Spleen (tissue), 11 donors: ENCODE results near the gene CDH8. TPM values are rescaled to one million over a fixed set of nuclear protein-coding genes. Genes with fewer than 3 reads are reported as not detected.

ENCODE experiments used
- DNase-seq: peaks from one replicate; pipeline ENCODE4 v3.0.0-alpha.2; 2020
- H3K27ac ChIP-seq, 8 donors: fragments of 200-600 bp; sonication (generic) in 7 of 8; 1 replicate in 4 of 8; 2 replicates in 4 of 8; pipeline versions ENCODE4 v1.5.0 to v1.8.0; 2016 to 2021; ENCODE audit warnings: inconsistent platforms in 4 of 8, mild to moderate bottlenecking in 4 of 8, moderate library complexity in 1 of 8
- H3K27me3 ChIP-seq, 7 donors: fragments of 200-600 bp; sonication (generic) in 6 of 7; replicated peaks in 1 of 7; 1 replicate in 4 of 7; 2 replicates in 3 of 7; pipeline versions ENCODE4 v1.5.0 to v1.8.0; 2016 to 2021; ENCODE audit warnings: inconsistent platforms in 3 of 7, mild to moderate bottlenecking in 1 of 7
- H3K36me3 ChIP-seq, 6 donors: fragments of 200-600 bp; sonication (generic) in 5 of 6; 1 replicate in 4 of 6; 2 replicates in 2 of 6; pipeline versions ENCODE4 v1.5.0 to v1.8.0; 2016 to 2021; ENCODE audit warnings: inconsistent platforms in 2 of 6
- H3K4me1 ChIP-seq, 6 donors: fragments of 200-600 bp; sonication (generic) in 5 of 6; 1 replicate in 3 of 6; 2 replicates in 3 of 6; pipeline versions ENCODE4 v1.5.0 to v1.8.0; 2016 to 2021; ENCODE audit warnings: inconsistent platforms in 3 of 6
- H3K4me3 ChIP-seq, 8 donors: fragments of 200-600 bp; sonication (generic) in 7 of 8; 1 replicate in 4 of 8; 2 replicates in 4 of 8; pipeline versions ENCODE4 v1.5.0 to v1.8.0; 2016 to 2021; ENCODE audit warnings: inconsistent platforms in 4 of 8, mild to moderate bottlenecking in 4 of 8, moderate library complexity in 2 of 8
- H3K9me3 ChIP-seq, 8 donors: fragments of 200-600 bp; sonication (generic) in 7 of 8; 1 replicate in 4 of 8; 2 replicates in 4 of 8; pipeline versions ENCODE4 v1.5.0 to v1.8.0; 2016 to 2021; ENCODE audit warnings: inconsistent platforms in 4 of 8
- POLR2A ChIP-seq, 3 donors: fragments of 450-650 bp; IDR thresholded peaks; one replicate each; pipeline ENCODE4 v1.5.1; 2017; ENCODE audit warnings: antibody characterized with exemption in 3 of 3, mild to moderate bottlenecking in 1 of 3
- POLR2AphosphoS5 ChIP-seq, 3 donors: sonication (generic); formaldehyde crosslinking; IDR thresholded peaks; one replicate each; pipeline ENCODE4 v1.5.1; 2017; ENCODE audit warnings: antibody characterized with exemption in 3 of 3
- WGBS, 5 donors: extraction: QIAGEN DNeasy Blood & Tissue Kit in 3 of 5; methylation state at CpG; one replicate each; pipeline versions ENCODE4 v1.1.5 to v1.1.7; 2013 to 2018; 5-methylcytosine and 5-hydroxymethylcytosine counted together
- intact Hi-C: fragments of 100-400 bp; cut with DNase I; formaldehyde crosslinking; loops from one replicate; pipeline ENCODE4 v1.15.0; 2023; ENCODE audit warnings: low total_unique reads
- polyA plus RNA-seq, 3 donors: library from polyadenylated mRNA; stranded (reverse); fragments of 200-250 nt; gene quantifications; one replicate each; pipeline ENCODE4 v1.2.1, GENCODE V29; 2013
- total RNA-seq, 7 donors: library from RNA; depleted of rRNA in 3 of 7; stranded (reverse); fragments of >200 nt in 3 of 7; fragmentation: NEBNext Ultra II Directional in 4 of 7; extraction: Animal tissue kit (Norgen Biotek cat#: 25700) in 4 of 7; gene quantifications; one replicate each; pipeline versions ENCODE4 v1.1.0 to v1.2.1, GENCODE V29; 2016 to 2021
- TF ChIP-seq, protein P1 (sequence below), 11 experiments: fragments of 200-600 bp in 7 of 11; fragments of 450-650 bp in 4 of 11; sonication (generic) in 4 of 11; IDR thresholded peaks in 8 of 11; conservative IDR thresholded peaks in 3 of 11; 1 replicate in 7 of 11; 2 replicates in 4 of 11; pipeline versions ENCODE4 v1.4.0 to v1.8.0; 2016 to 2021; ENCODE audit warnings: antibody characterized with exemption in 11 of 11, inconsistent platforms in 4 of 11, mild to moderate bottlenecking in 1 of 11
- donor health status: healthy with polysubstance abuse.
- donor health status: DM: no; HTN: no; CAD: no; lungs with moderate emphysema.
- donor health status: DM: no; HTN: no; CAD: no.
- donor health status: Bipolar disorder and iron deficiency.
- donor health status: healthy.
- donor health status: DM: no; HTN: no; CAD: no.
- donor health status: DM: yes; HTN: yes; CAD: no.

The CDH8 gene
- total and polyA plus RNA-seq, 10 donors, result under 0.01 to 1.4 (median under 0.01) TPM; not detected in 7

DNA sequence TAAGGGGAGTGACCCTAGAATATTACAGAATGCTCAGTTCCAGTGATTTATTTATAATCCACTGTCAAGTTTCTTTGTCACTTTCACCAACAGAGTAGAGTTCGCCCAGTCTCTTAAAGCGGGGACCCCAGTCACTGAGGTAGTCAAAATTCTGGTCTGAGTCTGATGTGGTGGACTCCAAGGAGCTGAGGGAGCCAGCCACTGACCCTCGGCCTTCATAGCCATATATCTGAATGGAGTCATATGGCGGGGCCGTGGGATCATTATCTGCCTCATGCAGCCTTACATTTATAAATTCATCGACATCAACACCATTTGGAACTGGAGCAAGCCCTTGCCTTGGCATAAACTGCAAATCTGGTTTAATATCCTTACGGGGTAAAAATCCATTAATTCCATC, 382.7 kb downstream of the CDH8 start:
- H3K36me3 ChIP-seq, result no peaks in the 10 kb centered on the region
- H3K27ac ChIP-seq, result no peak overlapping the region
- 85 to 94% (median 87%) methylated on average over 7 of the region's 7 CpGs for WGBS, 5 donors
- no peaks in the 10 kb centered on the region for H3K4me1 ChIP-seq
- peaks cover 0 to 16% (median 8%) of the 10 kb centered on the region in 8 donors for H3K9me3 ChIP-seq
- no peak overlapping the region for H3K4me3 ChIP-seq
- intact Hi-C loops, result no loop called here
- no peaks in the 10 kb centered on the region for H3K27me3 ChIP-seq
- no peak for DNase-seq
- TF ChIP-seq, protein P1, sequence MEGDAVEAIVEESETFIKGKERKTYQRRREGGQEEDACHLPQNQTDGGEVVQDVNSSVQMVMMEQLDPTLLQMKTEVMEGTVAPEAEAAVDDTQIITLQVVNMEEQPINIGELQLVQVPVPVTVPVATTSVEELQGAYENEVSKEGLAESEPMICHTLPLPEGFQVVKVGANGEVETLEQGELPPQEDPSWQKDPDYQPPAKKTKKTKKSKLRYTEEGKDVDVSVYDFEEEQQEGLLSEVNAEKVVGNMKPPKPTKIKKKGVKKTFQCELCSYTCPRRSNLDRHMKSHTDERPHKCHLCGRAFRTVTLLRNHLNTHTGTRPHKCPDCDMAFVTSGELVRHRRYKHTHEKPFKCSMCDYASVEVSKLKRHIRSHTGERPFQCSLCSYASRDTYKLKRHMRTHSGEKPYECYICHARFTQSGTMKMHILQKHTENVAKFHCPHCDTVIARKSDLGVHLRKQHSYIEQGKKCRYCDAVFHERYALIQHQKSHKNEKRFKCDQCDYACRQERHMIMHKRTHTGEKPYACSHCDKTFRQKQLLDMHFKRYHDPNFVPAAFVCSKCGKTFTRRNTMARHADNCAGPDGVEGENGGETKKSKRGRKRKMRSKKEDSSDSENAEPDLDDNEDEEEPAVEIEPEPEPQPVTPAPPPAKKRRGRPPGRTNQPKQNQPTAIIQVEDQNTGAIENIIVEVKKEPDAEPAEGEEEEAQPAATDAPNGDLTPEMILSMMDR (IDR thresholded peaks at IDR 0.05 in 8 of 11, conservative IDR thresholded peaks at IDR 0.05 in 3 of 11), result no peak
- TF ChIP-seq POLR2A (IDR thresholded peaks at IDR 0.05) (no peak), POLR2AphosphoS5 (IDR thresholded peaks at IDR 0.05) (no peak)

DNA sequence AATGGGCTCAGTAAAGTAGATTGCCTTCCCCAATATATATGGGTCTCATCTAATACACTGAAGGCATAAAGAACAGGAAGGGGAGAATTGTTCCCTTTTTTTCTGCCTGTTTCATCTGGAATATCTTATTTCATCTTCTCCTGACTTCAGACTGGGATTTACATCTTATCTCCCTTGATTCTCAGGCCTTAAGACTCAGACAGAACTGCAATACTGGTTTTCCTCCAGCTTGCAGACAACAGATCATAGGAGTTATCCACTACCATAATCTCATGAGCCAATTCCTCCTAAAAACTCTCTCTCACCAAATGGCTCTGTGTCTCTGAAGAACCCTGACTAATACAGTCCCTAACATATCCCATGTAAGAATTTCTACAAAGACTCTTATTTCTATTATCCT, 390.7 kb downstream of the CDH8 start:
- Histone ChIP-seq H3K36me3 (no peaks in the 10 kb centered on the region), H3K4me3 (no peak overlapping the region), H3K9me3 (no peaks in the 10 kb centered on the region), H3K27ac (no peak overlapping the region), H3K27me3 (no peaks in the 10 kb centered on the region), H3K4me1 (no peaks in the 10 kb centered on the region)
- TF ChIP-seq, protein P1 (IDR thresholded peaks at IDR 0.05 in 8 of 11, conservative IDR thresholded peaks at IDR 0.05 in 3 of 11), result no peak
- TF ChIP-seq POLR2A (IDR thresholded peaks at IDR 0.05) (no peak), POLR2AphosphoS5 (IDR thresholded peaks at IDR 0.05) (no peak)
- intact Hi-C loops, result no loop called here
- no peak for DNase-seq

DNA sequence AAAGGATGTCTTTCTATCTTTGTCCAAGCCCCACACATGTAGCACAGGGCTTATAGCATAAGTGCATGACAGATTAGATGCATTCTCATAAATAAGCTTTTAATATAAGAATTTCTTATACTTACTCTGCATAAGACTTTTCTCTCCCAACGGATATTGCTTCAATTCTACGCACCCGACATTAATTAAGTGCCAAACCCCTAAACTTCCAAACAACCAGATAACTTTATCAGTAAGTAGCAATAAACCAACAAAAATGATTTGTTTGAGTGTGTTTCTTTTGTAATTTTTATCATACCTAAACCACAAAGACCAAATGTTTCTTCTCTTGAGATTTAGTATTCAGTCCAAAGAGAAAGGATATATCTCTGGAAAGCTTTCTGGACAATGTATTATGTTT, 391.5 kb downstream of the CDH8 start:
- no peak for DNase-seq
- H3K27ac ChIP-seq, result no peak overlapping the region
- 87 to 96% (median 88%) methylated on average over 3 of the region's 3 CpGs for WGBS, 5 donors
- no peaks in the 10 kb centered on the region for H3K9me3 ChIP-seq
- no peaks in the 10 kb centered on the region for H3K36me3 ChIP-seq
- TF ChIP-seq POLR2A (IDR thresholded peaks at IDR 0.05) (no peak), POLR2AphosphoS5 (IDR thresholded peaks at IDR 0.05) (no peak)
- TF ChIP-seq, protein P1 (IDR thresholded peaks at IDR 0.05 in 8 of 11, conservative IDR thresholded peaks at IDR 0.05 in 3 of 11), result no peak
- no peak overlapping the region for H3K4me3 ChIP-seq
- H3K27me3 ChIP-seq, result no peaks in the 10 kb centered on the region
- no peaks in the 10 kb centered on the region for H3K4me1 ChIP-seq
- intact Hi-C loops, result no loop called here

DNA sequence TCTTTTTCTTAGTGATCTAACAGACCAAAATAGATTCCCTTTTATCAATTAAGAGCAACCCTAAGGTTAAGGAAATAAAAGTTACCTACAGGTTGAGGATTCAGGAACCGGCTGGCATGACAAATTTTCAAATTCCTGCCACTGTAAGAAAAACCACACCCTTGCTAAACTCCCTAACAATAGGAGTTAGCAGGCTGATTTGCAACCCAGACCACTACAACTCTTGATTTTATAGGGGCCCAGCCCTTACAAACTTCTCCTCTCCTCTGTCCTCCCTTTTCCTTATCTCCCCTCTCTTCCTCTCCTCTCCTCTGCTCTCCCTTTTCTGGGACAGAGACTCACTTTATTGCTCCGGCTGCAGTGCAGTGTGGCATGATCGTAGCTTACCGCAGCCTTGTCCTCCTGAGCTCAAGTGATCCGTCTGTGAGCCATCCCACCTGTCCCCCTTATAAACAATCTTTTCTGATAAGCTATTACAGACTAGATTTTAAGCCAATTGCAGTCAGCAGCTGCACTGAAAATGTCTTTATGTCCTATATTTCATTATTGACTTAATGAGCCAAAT, 418.9 kb downstream of the CDH8 start:
- Histone ChIP-seq H3K36me3 (no peaks in the 10 kb centered on the region), H3K9me3 (no peaks in the 10 kb centered on the region), H3K27me3 (no peaks in the 10 kb centered on the region), H3K4me1 (no peaks in the 10 kb centered on the region), H3K4me3 (no peak overlapping the region), H3K27ac (no peak overlapping the region)
- 67 to 89% (median 81%) methylated on average over 5 of the region's 5 CpGs for WGBS, 5 donors
- TF ChIP-seq POLR2A (IDR thresholded peaks at IDR 0.05) (no peak), POLR2AphosphoS5 (IDR thresholded peaks at IDR 0.05) (no peak)
- TF ChIP-seq, protein P1 (IDR thresholded peaks at IDR 0.05 in 8 of 11, conservative IDR thresholded peaks at IDR 0.05 in 3 of 11), result no peak
- intact Hi-C loops, result no loop called here
- no peak for DNase-seq
